SK-MEL-5 (cell line): ENCODE measurements around the gene POTEI. TPM values are rescaled to one million over a fixed set of nuclear protein-coding genes. Genes with fewer than 3 reads are reported as not detected.
"Not testable (repeated sequence)": the region's sequence is repeated elsewhere in the genome, so short reads cannot be mapped to it uniquely, and the experiment has no call there.

ENCODE experiments used
- DNase-seq: peaks from one replicate; pipeline ENCODE4 v3.0.0-alpha.2; 2016; ENCODE audit warnings: low read depth, low spot score
- in situ Hi-C: cut with HindIII; loops from 2 replicates; pipeline ENCODE4 v1.10.0; 2016; ENCODE audit warnings: low sequenced_read_pairs, high pct_unique_total_duplicates, low pct_unique_long_range_greater_than_20kb
- polyA plus RNA-seq, 2 experiments: library from polyadenylated mRNA; depleted of rRNA; stranded (reverse); fragments of >200 nt; gene quantifications; 2 replicates each; pipeline ENCODE4 v1.2.3, GENCODE V29; 2015
- total RNA-seq: library from RNA; depleted of rRNA; stranded (reverse); fragments of >200 nt; shearing (Covaris generic); gene quantifications from 2 replicates; pipeline ENCODE4 v1.2.3, GENCODE V29; 2014; rRNA removed

The POTEI gene
- total RNA-seq: not detected in 2 replicates
- 0.01 TPM in 1 of 2 replicates, not detected in the other for polyA plus RNA-seq (2015; cell fraction: cytosol; rRNA removed)
- not detected in 2 replicates for polyA plus RNA-seq (2015; cell fraction: nucleus; rRNA removed)

GRCh38 chr2:130509228-130509627, at the start of gene POTEI:
Gene POTEI, minus strand, starts transcription at chr2:130509328. Its CDS starts 93 bp downstream, at chr2:130509235.
- DNase-seq, in situ Hi-C loops: not testable (repeated sequence)

GRCh38 chr2:130556441-130556840, 47.3 kb upstream of the POTEI start:
- in situ Hi-C loops, DNase-seq: not testable (repeated sequence)

GRCh38 chr2:130554178-130554577, 45.0 kb upstream of the POTEI start:
- DNase-seq, in situ Hi-C loops: not testable (repeated sequence)

GRCh38 chr2:130549475-130549874, 40.3 kb upstream of the POTEI start:
- in situ Hi-C loops, DNase-seq: not testable (repeated sequence)

GRCh38 chr2:130548418-130548817, 39.3 kb upstream of the POTEI start:
- DNase-seq, in situ Hi-C loops: not testable (repeated sequence)

GRCh38 chr2:130544978-130545377, 35.9 kb upstream of the POTEI start:
- in situ Hi-C loops, DNase-seq: not testable (repeated sequence)

GRCh38 chr2:130543785-130544528, 34.8 kb upstream of the POTEI start:
- in situ Hi-C loops, DNase-seq: not testable (repeated sequence)

GRCh38 chr2:130542789-130543188, 33.7 kb upstream of the POTEI start:
- DNase-seq, in situ Hi-C loops: not testable (repeated sequence)

- in situ Hi-C loops, DNase-seq: not testable (repeated sequence)
These were observed 29.1 kb upstream of the POTEI start for GRCh38 chr2:130538271-130538670.

- in situ Hi-C loops, DNase-seq: not testable (repeated sequence)
These were observed 27.5 kb upstream of the POTEI start for GRCh38 chr2:130536654-130537053.

- in situ Hi-C loops, DNase-seq: not testable (repeated sequence)
These were observed 22.5 kb upstream of the POTEI start for GRCh38 chr2:130531672-130532071.

- in situ Hi-C loops: not testable (repeated sequence)
These were observed 22.1 kb upstream of the POTEI start for GRCh38 chr2:130531225-130531624.

GRCh38 chr2:130530212-130530611, 21.1 kb upstream of the POTEI start:
- DNase-seq, in situ Hi-C loops: not testable (repeated sequence)

More at GRCh38 chr2:130531225-130531624, 22.1 kb upstream of the POTEI start:
- DNase-seq: not testable (repeated sequence)

- in situ Hi-C loops, DNase-seq: not testable (repeated sequence)
These were observed 20.4 kb upstream of the POTEI start for GRCh38 chr2:130529545-130529944.

GRCh38 chr2:130527365-130527967, 18.3 kb upstream of the POTEI start:
- in situ Hi-C loops, DNase-seq: not testable (repeated sequence)

GRCh38 chr2:130522390-130522789, 13.3 kb upstream of the POTEI start:
- in situ Hi-C loops: not testable (repeated sequence)

GRCh38 chr2:130520992-130521391, 11.9 kb upstream of the POTEI start, which contains the start of gene CFC1B:
Gene CFC1B, plus strand, starts transcription at chr2:130521222. Its CDS starts 263 bp downstream, at chr2:130521485.
- DNase-seq, in situ Hi-C loops: not testable (repeated sequence)

More at GRCh38 chr2:130522390-130522789, 13.3 kb upstream of the POTEI start:
- not testable (repeated sequence) for DNase-seq

- in situ Hi-C loops, DNase-seq: not testable (repeated sequence)
These were observed 9.5 kb upstream of the POTEI start for GRCh38 chr2:130518516-130519106.
